Transverse colon (tissue), 3 donors: ENCODE data around the gene CACNB3.

Experiments used
- CTCF ChIP-seq, 5 experiments: fragments of 200-600 bp in 3 of 5; fragments of 450-650 bp in 2 of 5; sonication (generic) in 3 of 5; IDR thresholded peaks; 1 replicate in 2 of 5; 2 replicates in 3 of 5; pipeline ENCODE4 v1.5.1; 2016 to 2017; ENCODE audit warnings: antibody characterized with exemption in 5 of 5, inconsistent platforms in 3 of 5, mild to moderate bottlenecking in 2 of 5, moderate library complexity in 1 of 5
- EP300 ChIP-seq: sonication (generic); formaldehyde crosslinking; IDR thresholded peaks from one replicate; pipeline ENCODE4 v1.6.1; 2017; ENCODE audit warnings: antibody characterized with exemption, low read depth

GRCh38 chr12:48781750-48782456, 36.4 kb upstream of the CACNB3 start:
- no peak for TF ChIP-seq CTCF (IDR thresholded peaks at IDR 0.05)
- TF ChIP-seq EP300: no peak
